HUES6 (cell line): ENCODE measurements around the gene SGSH.
"Not testable (repeated sequence)": the region's sequence is repeated elsewhere in the genome, so short reads cannot be mapped to it uniquely, and the experiment has no call there.

Experiments
- H3K27ac ChIP-seq: 2 replicates; pipeline ENCODE4 v1.7.0; 2013; ENCODE audit warnings: low read depth, mild to moderate bottlenecking, low read length, inconsistent platforms
- H3K27me3 ChIP-seq: 2 replicates; pipeline ENCODE4 v1.6.1; 2013; ENCODE audit warnings: low read length; ENCODE audit not compliant: control insufficient read depth, insufficient read depth
- H3K36me3 ChIP-seq: 2 replicates; pipeline ENCODE4 v1.6.1; 2013; ENCODE audit warnings: low read length; ENCODE audit not compliant: control insufficient read depth, insufficient read depth
- H3K4me1 ChIP-seq: 2 replicates; pipeline ENCODE4 v1.6.1; 2013; ENCODE audit warnings: low read length; ENCODE audit not compliant: control insufficient read depth, insufficient read depth
- H3K4me3 ChIP-seq: 2 replicates; pipeline ENCODE4 v1.5.1; 2013; ENCODE audit warnings: low read depth, low read length
- H3K9ac ChIP-seq: one replicate; pipeline ENCODE4 v1.6.1; 2013; ENCODE audit warnings: mild to moderate bottlenecking, low read length
- H3K9me3 ChIP-seq: 2 replicates; pipeline ENCODE4 v1.6.1; 2013; ENCODE audit warnings: low read depth, low read length; ENCODE audit not compliant: control insufficient read depth, insufficient read depth

The SGSH gene

GRCh38 chr17:80261895-80262279 lies 41.8 kb upstream of the SGSH start:
- peak overlapping the region; percentile 55; the same call in 1 of the 2 replicates for H3K27ac ChIP-seq

DNA sequence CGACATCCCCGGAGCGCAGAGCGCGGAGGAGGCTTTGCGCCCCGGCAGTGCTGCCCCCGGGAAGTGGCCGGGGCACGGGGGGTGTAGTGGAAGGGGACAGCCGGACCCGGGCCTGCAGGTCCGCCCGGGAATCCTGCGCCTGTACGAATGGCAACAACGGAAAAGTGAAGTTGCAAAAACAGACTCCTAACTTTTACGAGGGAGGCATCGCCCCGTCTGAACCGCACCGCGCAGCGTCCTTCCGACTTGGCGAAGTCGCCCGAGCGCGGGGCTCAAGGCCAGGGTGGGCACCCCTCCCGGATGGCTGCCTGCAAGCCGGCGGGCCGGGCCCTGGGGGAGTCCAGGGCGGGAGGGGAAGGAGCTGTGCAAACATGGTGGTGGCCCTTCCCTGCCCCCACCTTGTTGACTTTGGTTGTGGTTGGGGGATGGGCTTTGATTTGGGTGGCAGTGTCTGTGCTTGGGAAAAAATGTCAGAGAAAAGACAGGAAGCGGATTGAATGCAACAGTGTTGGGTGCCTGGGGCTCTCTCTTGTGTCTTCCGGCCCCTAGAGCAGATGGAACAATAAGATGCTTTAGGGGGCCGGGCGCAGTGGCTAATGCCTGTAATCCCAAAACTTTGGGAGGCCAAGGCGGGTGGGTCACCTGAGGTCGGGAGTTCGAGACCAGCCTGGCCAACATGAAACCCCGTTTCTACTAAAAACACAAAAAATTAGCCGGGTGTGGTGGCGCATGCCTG lies 41.2 kb upstream of the SGSH start:
- H3K9me3 ChIP-seq = no peaks in the 10 kb centered on the region
- H3K27me3 ChIP-seq = no peaks in the 10 kb centered on the region
- H3K4me3 ChIP-seq = peak overlapping the region; percentile 87
- peak overlapping the region; percentile 99 for H3K9ac ChIP-seq
- H3K4me1 ChIP-seq = peaks cover 45% of the 10 kb centered on the region
- peaks cover 14% of the 10 kb centered on the region for H3K36me3 ChIP-seq
- peak overlapping the region; percentile 99 for H3K27ac ChIP-seq

More at GRCh38 chr17:80261895-80262279, 41.8 kb upstream of the SGSH start:
- peaks cover 42% of the 10 kb centered on the region for H3K4me1 ChIP-seq
- H3K27me3 ChIP-seq = no peaks in the 10 kb centered on the region
- peak overlapping the region; percentile 87 for H3K4me3 ChIP-seq
- H3K36me3 ChIP-seq = peaks cover 14% of the 10 kb centered on the region
- H3K9me3 ChIP-seq = no peaks in the 10 kb centered on the region
- H3K9ac ChIP-seq = peak overlapping the region; percentile 99

DNA sequence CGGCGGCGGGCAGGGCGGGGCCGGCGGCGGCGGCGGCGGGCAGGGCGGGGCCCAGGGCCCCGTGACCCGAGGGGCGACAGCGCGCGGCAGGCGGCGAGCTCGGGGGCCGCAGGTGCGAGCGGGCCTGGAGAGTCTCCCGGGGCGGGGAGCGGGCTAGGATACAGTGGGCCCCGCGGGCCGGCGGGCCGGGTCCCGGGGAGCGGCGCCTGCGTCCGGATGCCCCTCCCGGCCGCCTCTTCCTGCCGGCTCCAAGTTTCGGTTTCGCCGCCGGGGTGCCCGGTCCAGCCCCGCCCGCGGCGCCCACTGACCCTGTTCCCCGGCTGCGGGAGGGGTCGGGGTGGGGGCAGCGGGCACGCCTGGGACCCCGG lies 40.6 kb upstream of the SGSH start, which contains the start of gene RNF213:
RNF213 (plus strand) TSS at position 62 of the 368 bp plus-strand sequence. CDS start 2,830 bp downstream, outside the sequence.
- Histone ChIP-seq H3K4me1 (peaks cover 45% of the 10 kb centered on the region), H3K4me3 (peak within 1 kb of the TSS; percentile 87)

GRCh38 chr17:80260069-80260535 lies 40.0 kb upstream of the SGSH start:
- no peaks in the 10 kb centered on the region for H3K27me3 ChIP-seq
- H3K9me3 ChIP-seq = no peaks in the 10 kb centered on the region
- H3K4me3 ChIP-seq = peak overlapping the region; percentile 55
- H3K9ac ChIP-seq = peak overlapping the region; percentile 57
- peak overlapping the region; percentile 40; the same call in 1 of the 2 replicates for H3K27ac ChIP-seq
- peaks cover 6% of the 10 kb centered on the region for H3K36me3 ChIP-seq
- H3K4me1 ChIP-seq = peaks cover 45% of the 10 kb centered on the region

More for the DNA sequence above, 40.6 kb upstream of the SGSH start, which contains the start of gene RNF213:
- peaks cover 9% of the 10 kb centered on the region for H3K36me3 ChIP-seq
- H3K27ac ChIP-seq = peak within 1 kb of the TSS; percentile 99
- no peaks in the 10 kb centered on the region for H3K27me3 ChIP-seq
- peak within 1 kb of the TSS; percentile 99 for H3K9ac ChIP-seq
- H3K9me3 ChIP-seq = no peaks in the 10 kb centered on the region

GRCh38 chr17:80259457-80260068 lies 39.4 kb upstream of the SGSH start:
- Histone ChIP-seq H3K4me3 (peak overlapping the region; percentile 55), H3K27me3 (no peaks in the 10 kb centered on the region), H3K4me1 (peaks cover 45% of the 10 kb centered on the region), H3K36me3 (peaks cover 4% of the 10 kb centered on the region), H3K27ac (peak overlapping the region; percentile 40; the same call in 1 of the 2 replicates), H3K9ac (peak overlapping the region; percentile 57), H3K9me3 (no peaks in the 10 kb centered on the region)

GRCh38 chr17:80258296-80258695 lies 38.2 kb upstream of the SGSH start:
- not testable (repeated sequence) for H3K36me3 ChIP-seq, H3K4me3 ChIP-seq, H3K9ac ChIP-seq, H3K9me3 ChIP-seq, H3K27me3 ChIP-seq, H3K27ac ChIP-seq
- H3K4me1 ChIP-seq = peaks cover 39% of the 10 kb centered on the region

DNA sequence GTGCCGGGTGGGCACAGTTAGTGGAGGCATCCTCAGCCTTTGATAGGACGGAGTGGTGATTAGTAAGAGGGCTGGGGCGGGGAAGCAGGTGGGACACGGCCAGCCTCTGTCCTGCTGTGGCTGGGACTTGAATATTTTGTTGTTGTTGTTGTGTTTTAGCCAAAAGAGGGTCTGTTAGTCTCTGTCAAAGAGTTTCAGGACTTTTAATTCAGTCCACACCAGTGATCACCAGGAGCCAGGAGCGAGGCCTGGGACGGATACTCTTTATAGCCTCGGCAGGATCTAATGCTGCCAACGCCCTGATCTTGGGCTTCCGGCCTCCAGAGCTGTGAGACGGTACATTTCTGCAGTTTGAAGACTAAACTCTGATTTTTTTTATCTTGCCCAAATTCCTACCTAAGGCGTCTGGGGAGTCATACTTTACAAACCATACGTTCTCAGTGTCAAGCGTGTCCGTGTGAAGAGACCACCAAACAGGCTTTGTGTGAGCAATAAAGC lies 37.6 kb upstream of the SGSH start:
- H3K27me3 ChIP-seq = no peaks in the 10 kb centered on the region
- peaks cover 33% of the 10 kb centered on the region for H3K4me1 ChIP-seq
- H3K9me3 ChIP-seq = no peaks in the 10 kb centered on the region
- peak overlapping the region; percentile 25; the same call in 1 of the 2 replicates for H3K27ac ChIP-seq
- no peak overlapping the region for H3K4me3 ChIP-seq
- peak overlapping the region; percentile 29 for H3K9ac ChIP-seq
- no peaks in the 10 kb centered on the region for H3K36me3 ChIP-seq

DNA sequence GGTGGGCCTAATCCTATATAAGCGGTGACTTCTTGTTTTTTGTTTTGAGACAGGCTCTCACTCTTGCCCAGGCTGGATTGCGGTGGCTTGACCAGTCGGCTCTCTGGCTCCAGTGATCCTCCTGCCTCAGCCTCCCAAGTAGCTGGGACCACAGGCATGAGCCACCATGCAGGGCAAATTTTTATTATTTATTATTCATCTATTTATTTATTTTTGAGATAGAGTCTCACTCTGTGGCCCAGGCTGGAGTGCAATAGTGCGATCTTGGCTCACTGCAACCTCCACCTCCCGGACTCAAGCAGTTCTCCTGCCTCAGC lies 35.9 kb upstream of the SGSH start:
- no peak overlapping the region for H3K4me3 ChIP-seq
- peaks cover 9% of the 10 kb centered on the region; the same call in 1 of the 2 replicates for H3K36me3 ChIP-seq
- H3K27ac ChIP-seq = no peak overlapping the region
- no peak overlapping the region for H3K9ac ChIP-seq
- no peaks in the 10 kb centered on the region for H3K27me3 ChIP-seq
- H3K4me1 ChIP-seq = peaks cover 23% of the 10 kb centered on the region
- H3K9me3 ChIP-seq = no peaks in the 10 kb centered on the region

- Histone ChIP-seq H3K36me3 (peaks cover 9% of the 10 kb centered on the region; the same call in 1 of the 2 replicates), H3K4me3 (no peak overlapping the region), H3K9me3 (no peaks in the 10 kb centered on the region), H3K4me1 (peaks cover 20% of the 10 kb centered on the region), H3K9ac (no peak overlapping the region), H3K27me3 (no peaks in the 10 kb centered on the region), H3K27ac (no peak overlapping the region)
Observed at GRCh38 chr17:80254396-80255251, 34.5 kb upstream of the SGSH start.

DNA sequence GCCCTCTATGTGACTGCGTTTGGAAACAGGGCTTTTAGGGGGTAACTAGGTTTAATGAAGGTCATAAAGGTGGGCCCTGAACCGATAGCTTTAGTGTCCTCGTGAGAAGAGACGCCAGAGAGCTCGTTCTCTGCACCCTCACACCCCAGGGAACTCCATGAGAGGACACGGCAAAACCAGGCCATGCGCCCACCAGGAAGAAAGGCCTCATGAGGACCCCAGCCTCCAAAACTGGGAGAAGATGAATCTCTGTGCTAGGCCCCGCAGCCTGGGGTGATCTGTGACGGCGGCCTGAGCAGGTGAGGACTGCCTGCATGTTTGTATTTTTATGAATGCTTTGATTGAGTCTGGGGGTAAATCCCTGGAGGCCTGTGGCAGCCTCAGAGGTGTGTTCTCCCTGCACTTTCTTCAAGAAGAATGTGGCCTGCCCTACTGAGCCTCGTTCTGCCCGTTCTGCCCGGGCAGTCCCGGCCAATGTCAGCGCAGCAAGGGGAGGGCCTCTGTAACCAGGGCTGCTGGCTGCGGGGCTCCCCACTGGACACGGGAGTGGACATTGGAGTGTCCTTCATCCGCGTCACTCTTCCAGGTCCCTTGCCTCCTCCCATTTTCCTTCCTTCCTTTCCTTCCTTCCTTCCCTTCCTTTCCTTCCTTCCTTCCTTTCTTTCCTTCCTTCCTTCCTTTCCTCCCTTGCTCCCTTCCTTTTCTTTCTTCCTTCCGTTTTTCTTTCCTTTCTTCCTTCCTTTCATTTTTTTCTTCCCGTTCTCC lies 33.7 kb upstream of the SGSH start:
- H3K9me3 ChIP-seq = no peaks in the 10 kb centered on the region
- no peak overlapping the region for H3K4me3 ChIP-seq
- no peak overlapping the region for H3K9ac ChIP-seq
- no peak overlapping the region for H3K27ac ChIP-seq
- H3K27me3 ChIP-seq = no peaks in the 10 kb centered on the region
- H3K36me3 ChIP-seq = peaks cover 15% of the 10 kb centered on the region
- peaks cover 15% of the 10 kb centered on the region; the same call in 1 of the 2 replicates for H3K4me1 ChIP-seq
